Stomach (tissue), 9 donors: Measurements from ENCODE around the gene HECTD4. TPM values are rescaled to one million over a fixed set of nuclear protein-coding genes. Genes with fewer than 3 reads are reported as not detected.

Experiments
- DNase-seq, 2 donors: peaks; one replicate each; pipeline versions ENCODE4 v3.0.0 to v3.0.0-alpha.2; 2013 to 2019
- H3K27ac ChIP-seq, 5 donors: fragments of 200-600 bp in 4 of 5; sonication (generic) in 4 of 5; one replicate each; pipeline ENCODE4 v1.5.1; 2013 to 2019; ENCODE audit warnings: mild to moderate bottlenecking in 1 of 5, moderate library complexity in 1 of 5
- H3K27me3 ChIP-seq, 3 donors: fragments of 200-600 bp; sonication (generic); one replicate each; pipeline ENCODE4 v1.5.1; 2017 to 2019; ENCODE audit warnings: mixed run types in 1 of 3
- H3K36me3 ChIP-seq, 4 donors: fragments of 200-600 bp; sonication (generic); 1 replicate in 3 of 4; 2 replicates in 1 of 4; pipeline ENCODE4 v1.5.1; 2016 to 2019
- H3K4me1 ChIP-seq, 4 donors: fragments of 200-600 bp; sonication (generic); one replicate each; pipeline ENCODE4 v1.5.1; 2016 to 2019
- H3K4me3 ChIP-seq, 4 donors: fragments of 200-600 bp; sonication (generic) in 3 of 4; one replicate each; pipeline ENCODE4 v1.5.1; 2016 to 2019; ENCODE audit warnings: mild to moderate bottlenecking in 1 of 4
- H3K9me3 ChIP-seq, 4 donors: fragments of 200-600 bp; sonication (generic); one replicate each; pipeline ENCODE4 v1.5.1; 2016 to 2019
- CTCF ChIP-seq, 7 experiments: fragments of 450-650 bp in 4 of 7; fragments of 200-600 bp in 3 of 7; sonication (generic) in 3 of 7; IDR thresholded peaks; one replicate each; pipeline ENCODE4 v1.5.1; 2016 to 2019; ENCODE audit warnings: antibody characterized with exemption in 7 of 7, control low read depth in 2 of 7, mild to moderate bottlenecking in 1 of 7
- EP300 ChIP-seq: sonication (generic); formaldehyde crosslinking; IDR thresholded peaks from one replicate; pipeline ENCODE4 v1.6.1; 2017; ENCODE audit warnings: antibody characterized with exemption
- POLR2A ChIP-seq, 4 donors: fragments of 450-650 bp; IDR thresholded peaks; one replicate each; pipeline ENCODE4 v1.6.1; 2016; ENCODE audit warnings: antibody characterized with exemption in 4 of 4, control low read depth in 2 of 4, mild to moderate bottlenecking in 1 of 4, moderate library complexity in 1 of 4
- POLR2AphosphoS5 ChIP-seq, 3 donors: sonication (generic); formaldehyde crosslinking; IDR thresholded peaks; one replicate each; pipeline ENCODE4 v1.6.1; 2016; ENCODE audit warnings: antibody characterized with exemption in 3 of 3
- WGBS, 5 donors: extraction: QIAGEN DNeasy Blood & Tissue Kit in 3 of 5; methylation state at CpG; one replicate each; pipeline versions ENCODE4 v1.1.5 to v1.1.7; 2013 to 2018; 5-methylcytosine and 5-hydroxymethylcytosine counted together
- intact Hi-C: fragments of 100-400 bp; cut with DNase I; formaldehyde crosslinking; loops from one replicate; pipeline ENCODE4 v1.15.1; 2023; ENCODE audit warnings: low total_unique reads
- polyA plus RNA-seq, 3 donors: library from polyadenylated mRNA; stranded (reverse); fragments of 200-250 nt; gene quantifications; one replicate each; pipeline ENCODE4 v1.2.3, GENCODE V29; 2013
- total RNA-seq, 5 donors: library from RNA; depleted of rRNA; stranded (reverse); fragments of >200 nt; gene quantifications; one replicate each; pipeline versions ENCODE4 v1.1.0 to v1.2.3, GENCODE V29; 2014 to 2016
- donor health status: healthy with polysubstance abuse.
- donor health status: Bipolar disorder and iron deficiency.
- donor health status: healthy.

The HECTD4 gene
- total and polyA plus RNA-seq, 8 donors: 3.2 to 375 (median 58.7) TPM

DNA sequence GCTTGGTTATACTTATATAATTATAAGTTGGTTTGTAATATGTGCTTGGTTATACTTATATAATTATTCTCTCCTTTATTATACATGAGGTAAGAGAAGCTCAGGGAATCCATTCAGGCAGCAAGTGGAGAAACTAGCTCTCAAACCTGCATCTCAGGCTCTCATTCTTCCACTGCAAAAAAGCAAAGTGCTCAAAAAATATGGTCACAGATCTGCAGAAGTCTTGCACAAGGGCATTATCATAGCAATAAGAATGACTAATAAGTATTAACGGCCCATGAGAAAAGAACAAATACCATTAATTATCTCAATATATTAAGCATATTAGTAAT lies 257.3 kb downstream of the HECTD4 start:
- H3K4me3 ChIP-seq: peak overlapping the region; percentile 79 to 98 (median 85)
- H3K36me3 ChIP-seq: no peaks in the 10 kb centered on the region
- H3K9me3 ChIP-seq: no peaks in the 10 kb centered on the region
- intact Hi-C loops: no loop called here
- H3K4me1 ChIP-seq: peaks cover 38 to 75% (median 54%) of the 10 kb centered on the region in 4 donors
- no peak for TF ChIP-seq CTCF (IDR thresholded peaks at IDR 0.05)
- TF ChIP-seq POLR2A (IDR thresholded peaks at IDR 0.05): no peak
- no peak for TF ChIP-seq EP300
- no peak for TF ChIP-seq POLR2AphosphoS5 (IDR thresholded peaks at IDR 0.05)
- peak overlapping the region in 1 of 5 donors; percentile 92 for H3K27ac ChIP-seq
- H3K27me3 ChIP-seq: no peaks in the 10 kb centered on the region
- DNase-seq: no peak
- 0 to 6% (median 3%) methylated on average over 1 of the region's 1 CpG for WGBS, 5 donors

DNA sequence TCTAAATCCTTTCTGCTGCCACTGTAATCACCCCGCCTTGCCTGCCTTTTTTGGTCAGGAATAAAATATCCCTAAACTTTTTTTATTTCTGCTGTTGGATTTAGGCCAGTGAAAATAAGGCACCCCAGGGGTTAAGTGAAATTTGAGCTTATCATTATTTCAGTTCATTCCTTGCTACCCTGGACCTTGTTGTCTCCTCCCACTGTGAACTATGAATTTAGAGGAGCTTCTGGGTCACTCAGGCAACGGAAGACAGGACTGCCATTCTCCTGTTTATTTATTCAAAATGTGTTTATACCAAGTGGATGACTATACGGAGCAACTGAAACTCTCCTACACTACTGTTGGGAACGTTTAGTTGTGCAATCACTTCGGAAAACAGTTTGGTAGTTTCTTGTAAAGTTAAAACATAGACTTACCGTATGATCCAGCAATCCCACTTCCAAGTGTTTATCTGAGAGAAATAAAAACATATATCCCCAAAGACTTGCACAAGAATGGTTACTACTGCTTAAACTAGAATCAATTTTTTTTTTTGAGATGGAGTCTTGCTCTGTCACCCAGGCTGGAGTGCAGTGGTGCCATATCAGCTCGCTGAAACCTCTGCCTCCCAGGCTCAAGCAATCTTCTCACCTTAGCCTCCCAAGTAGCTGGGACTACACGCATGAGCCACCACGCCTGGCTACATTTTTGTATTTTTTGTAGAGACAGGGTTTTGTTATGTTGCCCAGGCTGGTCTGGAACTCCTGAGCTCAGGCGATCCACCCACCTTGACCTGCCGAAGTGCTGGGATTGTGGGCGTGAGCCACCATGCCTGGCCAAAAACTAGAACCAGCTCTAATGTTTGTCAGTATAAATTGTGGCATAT lies 259.2 kb downstream of the HECTD4 start:
- intact Hi-C loops: no loop called here

DNA sequence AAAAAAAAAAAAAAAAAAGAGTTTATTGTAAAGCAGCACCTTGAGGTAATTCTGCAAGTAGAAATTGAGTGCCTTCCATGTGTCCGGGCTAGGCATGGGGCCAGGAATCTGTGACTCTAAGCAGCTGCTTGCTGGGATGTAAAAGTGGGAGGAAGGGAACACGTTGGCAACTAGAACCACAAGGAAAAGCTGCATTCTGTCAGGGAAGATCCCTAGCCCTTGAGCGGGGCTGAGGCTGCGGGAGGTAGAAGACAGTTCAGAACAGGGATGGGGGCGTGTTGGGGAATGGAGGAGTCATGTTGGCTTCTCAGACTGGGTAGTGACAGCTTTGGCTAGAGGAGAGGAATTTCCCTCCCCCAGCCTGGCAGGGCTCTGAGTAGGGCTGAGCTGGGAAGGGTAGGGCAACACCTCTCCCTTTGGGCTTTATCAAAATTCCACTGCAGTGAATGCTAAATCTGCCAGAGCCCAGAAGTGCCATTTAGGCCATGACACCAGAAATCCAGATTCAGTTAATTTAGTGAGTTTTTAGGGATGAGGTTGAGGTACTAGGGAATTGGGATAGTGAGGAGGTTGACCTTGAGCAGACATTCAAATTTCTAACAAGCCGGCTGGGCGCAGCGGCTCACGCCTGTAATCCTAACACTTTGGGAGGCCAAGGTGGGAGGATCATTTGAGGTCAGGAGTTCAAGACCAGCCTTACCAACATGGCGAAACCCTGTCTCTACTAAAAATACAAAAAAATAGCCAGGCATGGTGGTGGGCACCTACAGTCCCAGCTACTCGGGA lies 260.3 kb downstream of the HECTD4 start:
- H3K4me1 ChIP-seq: peaks cover 17 to 58% (median 32%) of the 10 kb centered on the region in 4 donors

More for the DNA sequence above, 259.2 kb downstream of the HECTD4 start:
- Histone ChIP-seq H3K9me3 (no peaks in the 10 kb centered on the region), H3K36me3 (no peaks in the 10 kb centered on the region), H3K27me3 (no peaks in the 10 kb centered on the region), H3K4me3 (no peak overlapping the region), H3K4me1 (peaks cover 28 to 59% (median 40%) of the 10 kb centered on the region in 4 donors), H3K27ac (peak overlapping the region; percentile 13 to 92 (median 72))
- TF ChIP-seq POLR2A (IDR thresholded peaks at IDR 0.05) (no peak), POLR2AphosphoS5 (IDR thresholded peaks at IDR 0.05) (peak in 1 of 3 donors; percentile 64), CTCF (IDR thresholded peaks at IDR 0.05) (no peak), EP300 (no peak)
- DNase-seq: peak in 1 of 2 donors; percentile 22
- WGBS, 5 donors: 54 to 59% (median 56%) methylated on average over 12 of the region's 12 CpGs

GRCh38 chr12:112117685-112118084 lies 264.5 kb downstream of the HECTD4 start:
- Histone ChIP-seq H3K27ac (peak overlapping the region in 3 of 5 donors; percentile 16 to 70 (median 69)), H3K4me3 (no peak overlapping the region), H3K36me3 (no peaks in the 10 kb centered on the region), H3K9me3 (no peaks in the 10 kb centered on the region), H3K27me3 (no peaks in the 10 kb centered on the region), H3K4me1 (peaks cover 9 to 41% (median 19%) of the 10 kb centered on the region in 4 donors)
- DNase-seq: no peak
- intact Hi-C loops: no loop called here
- TF ChIP-seq CTCF (IDR thresholded peaks at IDR 0.05) (no peak), POLR2AphosphoS5 (IDR thresholded peaks at IDR 0.05) (no peak), EP300 (no peak), POLR2A (IDR thresholded peaks at IDR 0.05) (no peak)
- WGBS, 5 donors: 63 to 73% (median 71%) methylated on average over 8 of the region's 8 CpGs

More for the DNA sequence above, 260.3 kb downstream of the HECTD4 start:
- H3K4me3 ChIP-seq: no peak overlapping the region
- peak overlapping the region in 4 of 5 donors; percentile 64 to 92 (median 76) for H3K27ac ChIP-seq
- H3K27me3 ChIP-seq: no peaks in the 10 kb centered on the region
- intact Hi-C loops: no loop called here
- DNase-seq: peak; percentile 60 to 84
- H3K9me3 ChIP-seq: no peaks in the 10 kb centered on the region
- 56 to 64% (median 61%) methylated on average over 11 of the region's 11 CpGs for WGBS, 5 donors
- TF ChIP-seq POLR2AphosphoS5 (IDR thresholded peaks at IDR 0.05): peak in 1 of 3 donors; percentile 68
- no peak for TF ChIP-seq POLR2A (IDR thresholded peaks at IDR 0.05)
- no peaks in the 10 kb centered on the region for H3K36me3 ChIP-seq
